ENCODE results near the gene TNIP2. TPM values are rescaled to one million over a fixed set of nuclear protein-coding genes. Genes with fewer than 3 reads are reported as not detected.
"Not testable (repeated sequence)": the region's sequence is repeated elsewhere in the genome, so short reads cannot be mapped to it uniquely, and the experiment has no call there.

The TNIP2 gene
- total and polyA plus RNA-seq, 2 experiments from 2014 or later: 42.7 to 50.8 TPM

GRCh38 chr4:2783790-2784189, 27.7 kb upstream of the TNIP2 start:
- Histone ChIP-seq H3K79me2 (no peaks in the 10 kb centered on the region), H3K27me3 (no peaks in the 10 kb centered on the region), H3K36me3 (replicated peaks; ENCODE audit: insufficient read depth, low read depth) (no peaks in the 10 kb centered on the region), H3K4me3 (no peak overlapping the region), H3K9me2 (replicated peaks; ENCODE audit: insufficient read depth) (no peaks in the 10 kb centered on the region), H3K4me2 (no peak overlapping the region), H2AFZ (no peak overlapping the region), H3K9me3 (ENCODE audit: low read depth) (no peaks in the 10 kb centered on the region), H3K4me1 (ENCODE audit: insufficient read depth) (no peaks in the 10 kb centered on the region), H3K27ac (no peak overlapping the region), H4K20me1 (ENCODE audit: insufficient read depth, poor library complexity, severe bottlenecking) (no peaks in the 10 kb centered on the region)
- WGBS (ENCODE audit: low lambda C conversion rate, missing lambda C conversion rate): 85% methylated on average over 4 of the region's 4 CpGs
- no peak for TF ChIP-seq EZH2phosphoT487 (IDR thresholded peaks at IDR 0.05; ENCODE audit: low read depth, severe bottlenecking, unreplicated experiment)
- TF ChIP-seq EZH2 (IDR thresholded peaks at IDR 0.05; ENCODE audit: borderline replicate concordance): no peak
- TF ChIP-seq, protein P1, sequence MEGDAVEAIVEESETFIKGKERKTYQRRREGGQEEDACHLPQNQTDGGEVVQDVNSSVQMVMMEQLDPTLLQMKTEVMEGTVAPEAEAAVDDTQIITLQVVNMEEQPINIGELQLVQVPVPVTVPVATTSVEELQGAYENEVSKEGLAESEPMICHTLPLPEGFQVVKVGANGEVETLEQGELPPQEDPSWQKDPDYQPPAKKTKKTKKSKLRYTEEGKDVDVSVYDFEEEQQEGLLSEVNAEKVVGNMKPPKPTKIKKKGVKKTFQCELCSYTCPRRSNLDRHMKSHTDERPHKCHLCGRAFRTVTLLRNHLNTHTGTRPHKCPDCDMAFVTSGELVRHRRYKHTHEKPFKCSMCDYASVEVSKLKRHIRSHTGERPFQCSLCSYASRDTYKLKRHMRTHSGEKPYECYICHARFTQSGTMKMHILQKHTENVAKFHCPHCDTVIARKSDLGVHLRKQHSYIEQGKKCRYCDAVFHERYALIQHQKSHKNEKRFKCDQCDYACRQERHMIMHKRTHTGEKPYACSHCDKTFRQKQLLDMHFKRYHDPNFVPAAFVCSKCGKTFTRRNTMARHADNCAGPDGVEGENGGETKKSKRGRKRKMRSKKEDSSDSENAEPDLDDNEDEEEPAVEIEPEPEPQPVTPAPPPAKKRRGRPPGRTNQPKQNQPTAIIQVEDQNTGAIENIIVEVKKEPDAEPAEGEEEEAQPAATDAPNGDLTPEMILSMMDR (IDR thresholded peaks at IDR 0.05; ENCODE audit: poor library complexity): no peak
- no peak for DNase-seq (ENCODE audit: low spot score)

- TF ChIP-seq EZH2phosphoT487 (IDR thresholded peaks at IDR 0.05; ENCODE audit: low read depth, severe bottlenecking, unreplicated experiment) (no peak), EZH2 (IDR thresholded peaks at IDR 0.05; ENCODE audit: borderline replicate concordance) (no peak)
- TF ChIP-seq, protein P1 (IDR thresholded peaks at IDR 0.05; ENCODE audit: poor library complexity): no peak
- H3K36me3 ChIP-seq (replicated peaks; ENCODE audit: insufficient read depth, low read depth): no peaks in the 10 kb centered on the region
- DNase-seq (ENCODE audit: low spot score): no peak
- H3K27me3 ChIP-seq: no peaks in the 10 kb centered on the region
- H3K4me2 ChIP-seq: no peak overlapping the region
- no peak overlapping the region for H2AFZ ChIP-seq
- H3K79me2 ChIP-seq: no peaks in the 10 kb centered on the region
- 95% methylated on average over 10 of the region's 10 CpGs for WGBS (ENCODE audit: low lambda C conversion rate, missing lambda C conversion rate)
- H3K9me3 ChIP-seq (ENCODE audit: low read depth): no peaks in the 10 kb centered on the region
- no peak overlapping the region for H3K27ac ChIP-seq
- H3K4me3 ChIP-seq: no peak overlapping the region
- H3K4me1 ChIP-seq (ENCODE audit: insufficient read depth): no peaks in the 10 kb centered on the region
- H3K9me2 ChIP-seq (replicated peaks; ENCODE audit: insufficient read depth): no peaks in the 10 kb centered on the region
- H4K20me1 ChIP-seq (ENCODE audit: insufficient read depth, poor library complexity, severe bottlenecking): no peaks in the 10 kb centered on the region
Measured at GRCh38 chr4:2781911-2782310, 25.8 kb upstream of the TNIP2 start.

DNA sequence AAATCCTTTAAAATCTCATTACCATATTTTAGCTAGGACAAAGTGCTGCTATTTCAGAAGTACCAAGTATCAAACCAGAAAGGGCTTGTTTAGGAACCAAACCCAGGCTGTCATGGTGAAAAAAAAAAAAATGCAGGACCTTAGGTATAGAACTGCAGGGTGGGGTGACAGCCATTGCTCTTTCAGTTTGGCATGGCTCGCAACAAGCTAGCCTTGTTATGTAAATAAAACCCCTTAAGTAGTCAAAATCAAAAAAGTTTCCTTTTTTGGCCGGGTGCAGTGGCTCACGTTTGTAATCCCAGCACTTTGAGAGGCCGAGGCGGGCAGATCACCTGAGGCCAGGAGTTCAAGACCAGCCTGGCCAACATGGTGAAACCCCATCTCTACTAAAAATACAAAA, 24.5 kb upstream of the TNIP2 start:
- WGBS (ENCODE audit: low lambda C conversion rate, missing lambda C conversion rate): 85% methylated on average over 5 of the region's 5 CpGs
- not testable (repeated sequence) for H4K20me1 ChIP-seq (ENCODE audit: insufficient read depth, poor library complexity, severe bottlenecking); H3K9me2 ChIP-seq (replicated peaks; ENCODE audit: insufficient read depth); H3K27me3 ChIP-seq; H3K4me3 ChIP-seq; DNase-seq (ENCODE audit: low spot score); H3K4me1 ChIP-seq (ENCODE audit: insufficient read depth); H3K4me2 ChIP-seq; H3K79me2 ChIP-seq; H3K27ac ChIP-seq; H3K9me3 ChIP-seq (ENCODE audit: low read depth); H2AFZ ChIP-seq; H3K36me3 ChIP-seq (replicated peaks; ENCODE audit: insufficient read depth, low read depth)

DNA sequence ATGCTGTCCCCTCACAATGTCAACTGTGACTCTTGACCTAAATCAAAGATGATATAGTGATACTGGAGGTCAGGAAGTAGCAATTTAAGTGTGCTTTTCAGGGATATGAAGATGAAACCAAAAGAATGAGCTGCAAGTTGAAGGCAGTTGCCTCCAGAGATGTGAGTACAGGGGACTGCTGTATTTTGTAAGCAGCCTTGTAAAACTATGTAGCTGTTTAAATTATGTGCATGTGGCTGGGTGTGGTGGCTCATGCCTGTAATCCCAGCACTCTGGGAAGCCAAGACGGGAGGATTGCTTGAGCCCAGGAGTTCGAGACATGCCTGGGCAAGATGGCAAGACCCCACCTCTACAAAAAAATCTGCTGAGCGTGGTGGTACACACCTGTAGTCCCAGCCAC, 15.1 kb upstream of the TNIP2 start:
- Histone ChIP-seq H3K27me3 (no peaks in the 10 kb centered on the region), H3K9me3 (ENCODE audit: low read depth) (no peaks in the 10 kb centered on the region), H3K4me1 (ENCODE audit: insufficient read depth) (no peaks in the 10 kb centered on the region), H3K9me2 (replicated peaks; ENCODE audit: insufficient read depth) (no peaks in the 10 kb centered on the region), H3K4me2 (no peak overlapping the region), H3K27ac (no peak overlapping the region), H3K4me3 (no peak overlapping the region), H3K79me2 (no peaks in the 10 kb centered on the region), H4K20me1 (ENCODE audit: insufficient read depth, poor library complexity, severe bottlenecking) (no peaks in the 10 kb centered on the region), H3K36me3 (replicated peaks; ENCODE audit: insufficient read depth, low read depth) (no peaks in the 10 kb centered on the region), H2AFZ (no peak overlapping the region)
- DNase-seq (ENCODE audit: low spot score): no peak
- WGBS (ENCODE audit: low lambda C conversion rate, missing lambda C conversion rate): 75% methylated on average over 3 of the region's 3 CpGs
- TF ChIP-seq EZH2 (IDR thresholded peaks at IDR 0.05; ENCODE audit: borderline replicate concordance) (no peak), EZH2phosphoT487 (IDR thresholded peaks at IDR 0.05; ENCODE audit: low read depth, severe bottlenecking, unreplicated experiment) (no peak)
- TF ChIP-seq, protein P1 (IDR thresholded peaks at IDR 0.05; ENCODE audit: poor library complexity): no peak

Measured in hepatocyte (in vitro differentiated cells).